Cardiac fibroblast (primary cell): ENCODE data around the gene RAD51D.

Experiments used
- DNase-seq, 2 donors: peaks; one replicate each; pipeline versions ENCODE4 v3.0.0 to v3.0.0-alpha.2; 2010; ENCODE audit warnings: low read depth in 2 of 2
- H3K4me3 ChIP-seq, 2 donors: replicated peaks in 1 of 2; 1 replicate in 1 of 2; 2 replicates in 1 of 2; pipeline ENCODE4 v1.5.1; 2011; ENCODE audit warnings: low read depth in 2 of 2, low read length in 2 of 2, mild to moderate bottlenecking in 2 of 2, moderate library complexity in 1 of 2
- CTCF ChIP-seq: IDR thresholded peaks from one replicate; pipeline ENCODE4 v1.5.1; 2011; ENCODE audit warnings: low read depth, mild to moderate bottlenecking, low read length, inconsistent platforms

RAD51D gene

GRCh38 chr17:35087731-35088355 is 31.8 kb downstream of the RAD51D start:
- peak in 1 of 2 donors; percentile 43 for DNase-seq

GRCh38 chr17:35086931-35087573 is 32.6 kb downstream of the RAD51D start:
- TF ChIP-seq CTCF: no peak
- H3K4me3 ChIP-seq: no peak overlapping the region
- DNase-seq: no peak

More at GRCh38 chr17:35087731-35088355, 31.8 kb downstream of the RAD51D start:
- peak overlapping the region; percentile 87 to 94 for H3K4me3 ChIP-seq
- no peak for TF ChIP-seq CTCF

GRCh38 chr17:35086164-35086563 is 33.5 kb downstream of the RAD51D start:
- no peak overlapping the region for H3K4me3 ChIP-seq
- no peak for DNase-seq
- no peak for TF ChIP-seq CTCF

- DNase-seq: peak in 1 of 2 donors; percentile 74
- H3K4me3 ChIP-seq: no peak overlapping the region
- no peak for TF ChIP-seq CTCF
Measured at GRCh38 chr17:35084987-35085386, 34.7 kb downstream of the RAD51D start.

GRCh38 chr17:35083071-35083470 is 36.6 kb downstream of the RAD51D start:
- DNase-seq: no peak
- no peak overlapping the region for H3K4me3 ChIP-seq
- no peak for TF ChIP-seq CTCF

- TF ChIP-seq CTCF: no peak
- H3K4me3 ChIP-seq: no peak overlapping the region
- DNase-seq: peak; percentile 75 to 86
Measured at GRCh38 chr17:35082073-35082657, 37.5 kb downstream of the RAD51D start.
